Body of pancreas (tissue), 4 donors: ENCODE measurements around the gene CLHC1.

ENCODE experiments used
- CTCF ChIP-seq, 7 experiments: fragments of 450-650 bp in 4 of 7; fragments of 200-600 bp in 3 of 7; sonication (generic) in 3 of 7; IDR thresholded peaks; one replicate each; pipeline ENCODE4 v1.5.1; 2016 to 2019; ENCODE audit warnings: antibody characterized with exemption in 7 of 7
- POLR2A ChIP-seq, 3 donors: fragments of 450-650 bp; IDR thresholded peaks; one replicate each; pipeline ENCODE4 v1.6.1; 2016; ENCODE audit warnings: antibody characterized with exemption in 3 of 3, mild to moderate bottlenecking in 2 of 3

- no peak for TF ChIP-seq CTCF (IDR thresholded peaks at IDR 0.05)
- TF ChIP-seq POLR2A (IDR thresholded peaks at IDR 0.05) = no peak
Measured at GRCh38 chr2:55233658-55233940, 1.5 kb upstream of the CLHC1 start.
